ENCODE measurements around the gene ATP2B3.

ATP2B3 gene

GRCh38 chrX:153507484-153508178 is 9.8 kb upstream of the ATP2B3 start:
- DNase-seq (ENCODE audit: low read depth, low spot score): no peak

DNA sequence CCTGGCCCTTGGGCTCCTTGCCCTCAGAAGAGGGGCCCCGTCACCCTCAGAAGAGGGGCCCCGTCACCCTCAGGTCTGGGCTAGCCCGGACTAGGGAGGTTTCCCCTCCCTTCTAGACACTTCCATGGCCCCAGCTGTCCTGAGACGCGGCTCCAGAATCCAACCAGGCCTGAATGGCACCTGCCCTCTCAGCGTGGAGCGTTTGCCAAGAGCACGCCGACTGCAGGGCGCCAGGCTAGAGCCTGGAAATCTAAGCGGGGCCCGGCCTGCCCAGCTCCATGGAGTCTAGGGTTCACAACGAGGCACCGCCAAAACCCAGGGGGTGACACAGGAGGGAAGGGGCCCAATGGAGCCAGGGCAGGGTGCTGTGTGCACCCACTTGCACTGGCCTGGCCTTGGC is 7.8 kb upstream of the ATP2B3 start:
- no peak for DNase-seq (ENCODE audit: low read depth, low spot score)

GRCh38 chrX:153510383-153510782 is 7.1 kb upstream of the ATP2B3 start:
- no peak for DNase-seq (ENCODE audit: low read depth, low spot score)

DNA sequence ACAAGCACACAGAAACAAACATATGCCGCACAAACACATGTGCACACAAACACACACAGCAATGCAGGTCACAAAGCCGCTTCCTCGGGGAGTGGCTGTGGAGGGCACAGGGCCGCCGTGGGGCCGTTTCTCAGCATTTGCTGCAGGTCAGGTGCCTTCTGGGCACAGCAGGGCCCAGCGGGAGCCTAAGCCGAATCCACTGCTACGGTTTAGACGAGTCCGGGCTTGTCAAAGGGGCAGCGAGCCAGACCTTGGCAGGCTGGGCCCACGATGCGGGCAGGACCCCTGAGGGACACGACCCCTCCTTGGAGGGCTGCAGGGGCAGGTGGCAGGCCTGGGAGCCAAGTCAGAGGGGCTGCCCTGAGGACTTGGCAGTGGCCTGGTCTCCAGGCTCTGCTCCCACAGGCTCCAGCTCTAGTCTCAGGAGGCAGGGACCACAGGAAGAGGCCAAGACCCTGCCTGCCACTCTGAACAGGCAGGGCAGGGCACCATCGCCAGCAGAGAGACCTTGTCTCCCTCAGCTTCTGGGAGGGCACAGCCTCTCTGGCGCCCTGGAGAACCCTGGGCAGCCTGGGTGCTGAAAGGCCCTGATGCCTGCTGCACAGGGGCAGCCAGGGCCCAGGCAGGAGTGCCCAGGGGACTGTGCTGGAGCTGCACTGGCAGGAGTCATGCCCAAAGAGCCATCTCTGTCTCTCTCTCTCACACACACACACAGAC is 5.5 kb upstream of the ATP2B3 start:
- no peak for DNase-seq (ENCODE audit: low read depth, low spot score)

- no peak for DNase-seq (ENCODE audit: low read depth, low spot score)
These were observed 4.9 kb upstream of the ATP2B3 start for GRCh38 chrX:153512501-153512893.

GRCh38 chrX:153513265-153513664 is 4.2 kb upstream of the ATP2B3 start:
- DNase-seq (ENCODE audit: low read depth, low spot score): no peak

DNA sequence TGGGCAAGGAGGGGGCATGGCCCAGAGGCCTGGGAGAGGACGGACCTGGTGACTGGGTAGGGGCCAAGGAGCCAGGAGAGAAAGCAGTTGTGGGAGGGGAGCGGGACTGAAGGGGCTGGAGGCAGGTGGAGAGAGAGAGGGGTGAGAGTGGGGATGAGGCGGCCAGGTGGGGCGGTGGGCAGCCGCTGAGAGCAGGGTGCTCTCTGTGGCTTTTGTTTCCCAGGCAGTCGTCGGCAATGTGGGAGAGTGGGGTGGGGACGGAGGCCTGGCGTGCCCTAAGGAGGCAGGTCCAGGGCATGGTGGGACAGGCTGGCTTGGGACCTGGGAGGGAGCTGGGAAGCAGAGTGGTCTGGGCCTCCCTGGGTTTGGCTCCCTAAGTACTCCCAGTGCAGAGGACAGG is 3.2 kb upstream of the ATP2B3 start:
- DNase-seq (ENCODE audit: low read depth, low spot score): no peak

- no peak for DNase-seq (ENCODE audit: low read depth, low spot score)
These were observed 2.0 kb upstream of the ATP2B3 start for GRCh38 chrX:153515435-153515834.

DNA sequence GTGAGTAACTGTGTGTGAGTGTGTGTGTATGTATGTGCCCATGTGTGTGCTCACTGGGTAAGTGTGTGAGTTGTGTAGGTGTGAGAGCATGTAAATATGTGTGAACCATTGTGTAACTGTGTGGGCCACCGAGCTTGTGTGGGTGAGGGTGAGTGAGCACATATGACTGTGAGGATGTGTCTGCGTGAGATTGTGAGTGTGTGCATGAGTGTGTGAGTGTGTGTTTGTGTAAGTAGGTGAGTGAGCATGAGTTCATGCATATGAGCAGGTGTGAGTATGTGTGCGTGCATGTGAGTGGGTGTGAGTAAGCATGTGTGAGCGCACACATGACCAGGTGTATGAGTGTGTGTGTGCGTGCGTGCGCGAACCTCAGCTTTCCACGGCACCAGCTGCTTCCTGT is 1.4 kb upstream of the ATP2B3 start:
- no peak for DNase-seq (ENCODE audit: low read depth, low spot score)

- DNase-seq (ENCODE audit: low read depth, low spot score): no peak
These were observed 748 bp downstream of the ATP2B3 start for GRCh38 chrX:153517946-153518834.

DNA sequence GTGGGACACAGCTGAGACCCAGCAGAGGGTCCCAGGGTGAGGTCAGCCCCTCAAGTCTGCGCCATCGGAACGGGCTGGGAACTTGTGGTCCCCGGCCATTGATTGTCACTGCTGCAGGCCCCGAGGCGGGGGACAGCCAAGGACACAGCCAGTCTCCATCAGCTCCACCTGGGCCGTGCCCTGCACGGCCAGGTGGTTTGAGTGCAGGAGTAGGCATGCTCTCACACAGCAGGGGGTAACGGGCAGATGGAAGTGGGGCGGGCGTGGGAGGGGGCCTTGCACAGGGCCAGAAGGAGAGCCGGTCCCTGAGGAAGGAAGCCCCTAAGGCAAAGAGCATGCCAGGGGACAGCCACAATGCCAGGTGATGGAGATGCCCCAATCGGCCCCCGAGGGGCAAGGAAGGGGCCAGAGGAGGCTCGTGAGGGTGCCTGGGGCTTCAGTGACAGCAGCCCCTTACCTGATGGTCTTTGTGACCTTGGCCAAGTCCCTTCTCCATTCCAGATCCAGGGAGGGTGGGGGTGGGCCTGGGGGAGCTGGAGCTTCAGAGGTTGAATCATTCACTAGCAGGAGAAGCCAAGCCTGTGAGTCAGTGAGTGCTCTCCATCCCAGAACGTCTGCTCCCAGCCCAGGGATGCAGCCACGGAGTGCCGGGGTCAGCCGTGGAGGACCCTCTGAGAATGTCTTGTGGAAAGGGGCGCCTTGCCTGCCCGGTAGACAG is 2.3 kb downstream of the ATP2B3 start:
- no peak for DNase-seq (ENCODE audit: low read depth, low spot score)

GRCh38 chrX:153520287-153520917 is 3.0 kb downstream of the ATP2B3 start:
- no peak for DNase-seq (ENCODE audit: low read depth, low spot score)

- no peak for DNase-seq (ENCODE audit: low read depth, low spot score)
These were observed 3.6 kb downstream of the ATP2B3 start for GRCh38 chrX:153521034-153521433.

- no peak for DNase-seq (ENCODE audit: low read depth, low spot score)
These were observed 4.8 kb downstream of the ATP2B3 start for GRCh38 chrX:153522259-153522658.

- DNase-seq (ENCODE audit: low read depth, low spot score): no peak
These were observed 5.8 kb downstream of the ATP2B3 start for GRCh38 chrX:153523269-153523668.

- no peak for DNase-seq (ENCODE audit: low read depth, low spot score)
These were observed 6.8 kb downstream of the ATP2B3 start for GRCh38 chrX:153524234-153524633.

DNA sequence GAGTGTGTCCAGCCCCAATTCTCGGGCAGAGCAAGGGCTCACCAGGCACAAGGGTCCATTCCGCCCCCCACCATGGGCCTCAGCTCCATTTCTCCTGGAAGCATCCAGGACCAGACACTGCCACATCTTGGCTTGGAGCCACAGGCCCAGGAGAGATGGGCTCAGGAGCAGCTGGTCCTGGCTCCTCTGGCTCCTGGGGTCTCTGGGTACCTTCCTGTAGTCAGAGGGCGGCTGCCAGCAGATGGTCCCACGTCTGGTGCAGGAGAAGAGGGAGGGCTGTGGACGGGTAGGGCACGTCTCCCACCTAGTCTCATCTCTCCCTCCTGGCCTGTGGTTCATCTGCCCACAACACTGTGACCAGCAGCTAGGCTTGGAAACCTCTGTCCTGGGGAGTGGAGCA is 8.0 kb downstream of the ATP2B3 start:
- DNase-seq (ENCODE audit: low read depth, low spot score): no peak

DNA sequence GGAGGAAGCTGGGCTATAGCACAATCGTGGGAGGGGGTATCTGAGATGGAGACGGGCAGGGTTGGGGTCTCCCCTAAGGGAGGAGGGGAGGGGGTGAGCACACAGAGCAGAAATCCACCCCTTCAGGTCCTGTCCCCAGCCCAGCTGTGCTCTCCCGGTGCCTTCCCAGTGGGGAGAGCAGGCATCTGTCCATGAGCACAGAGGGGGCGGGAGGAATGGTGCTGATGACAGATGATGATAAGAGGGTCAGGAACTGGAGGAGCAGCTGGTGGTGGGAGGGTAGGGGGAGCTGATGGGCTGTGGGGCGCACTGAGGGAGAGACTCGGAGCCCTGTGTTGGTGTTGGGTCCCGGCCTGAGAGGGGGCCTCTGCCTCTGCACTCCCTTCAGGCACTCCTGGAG is 8.6 kb downstream of the ATP2B3 start:
- no peak for DNase-seq (ENCODE audit: low read depth, low spot score)

GRCh38 chrX:153526801-153527200 is 9.4 kb downstream of the ATP2B3 start:
- no peak for DNase-seq (ENCODE audit: low read depth, low spot score)

GRCh38 chrX:153527208-153527607 is 9.8 kb downstream of the ATP2B3 start:
- DNase-seq (ENCODE audit: low read depth, low spot score): no peak

GRCh38 chrX:153530411-153531129 is 13.1 kb downstream of the ATP2B3 start:
- DNase-seq (ENCODE audit: low read depth, low spot score): no peak
